Measurements from ENCODE around the gene TULP1.
"Not testable (repeated sequence)": the region's sequence is repeated elsewhere in the genome, so short reads cannot be mapped to it uniquely, and the experiment has no call there.

The TULP1 gene

GRCh38 chr6:35512740-35513139 is at the start of gene TULP1:
TULP1 (minus strand) TSS chr6:35512896; CDS start chr6:35512858, 38 bp downstream.
- DNase-seq, result no peak

- DNase-seq, result no peak
Observed at GRCh38 chr6:35562060-35562459, 49.4 kb upstream of the TULP1 start.

GRCh38 chr6:35561113-35561512 is 48.4 kb upstream of the TULP1 start:
- DNase-seq, result no peak

GRCh38 chr6:35558571-35558970 is 45.9 kb upstream of the TULP1 start:
- no peak for DNase-seq

GRCh38 chr6:35557239-35557638 is 44.5 kb upstream of the TULP1 start:
- no peak for DNase-seq

GRCh38 chr6:35554811-35555210 is 42.1 kb upstream of the TULP1 start:
- no peak for DNase-seq

GRCh38 chr6:35553315-35553714 is 40.6 kb upstream of the TULP1 start:
- no peak for DNase-seq

GRCh38 chr6:35552285-35552917 is 39.7 kb upstream of the TULP1 start:
- DNase-seq, result peak; percentile 81

GRCh38 chr6:35550437-35550836 is 37.7 kb upstream of the TULP1 start:
- peak; percentile 14 for DNase-seq

GRCh38 chr6:35547676-35548075 is 35.0 kb upstream of the TULP1 start:
- DNase-seq, result no peak

- DNase-seq, result peak; percentile 43
Observed at GRCh38 chr6:35544769-35545361, 32.2 kb upstream of the TULP1 start.

GRCh38 chr6:35543459-35544193 is 30.9 kb upstream of the TULP1 start:
- DNase-seq, result peak; percentile 37

- no peak for DNase-seq
Observed at GRCh38 chr6:35541836-35542235, 29.1 kb upstream of the TULP1 start.

- no peak for DNase-seq
Observed at GRCh38 chr6:35539223-35539622, 26.5 kb upstream of the TULP1 start.

GRCh38 chr6:35535847-35536246 is 23.2 kb upstream of the TULP1 start:
- not testable (repeated sequence) for DNase-seq

GRCh38 chr6:35534407-35535170 is 21.9 kb upstream of the TULP1 start:
- DNase-seq, result no peak

GRCh38 chr6:35533981-35534380 is 21.3 kb upstream of the TULP1 start:
- DNase-seq, result no peak

GRCh38 chr6:35532126-35532525 is 19.4 kb upstream of the TULP1 start:
- DNase-seq, result no peak

GRCh38 chr6:35524380-35525020 is 11.8 kb upstream of the TULP1 start:
- no peak for DNase-seq

- peak; percentile 80 for DNase-seq
Observed at GRCh38 chr6:35522660-35523658, 10.3 kb upstream of the TULP1 start.

- DNase-seq, result no peak
Observed at GRCh38 chr6:35522151-35522550, 9.5 kb upstream of the TULP1 start.

GRCh38 chr6:35521235-35521634 is 8.5 kb upstream of the TULP1 start:
- DNase-seq, result no peak

Measured in OCI-M1 (cell line).